Tibial nerve (tissue), 3 donors: Measurements from ENCODE around the gene PRKAG2.

Experiments
- CTCF ChIP-seq, 5 experiments: fragments of 200-600 bp in 3 of 5; fragments of 450-650 bp in 2 of 5; sonication (generic) in 3 of 5; IDR thresholded peaks; one replicate each; pipeline ENCODE4 v1.5.1; 2016 to 2019; ENCODE audit warnings: antibody characterized with exemption in 5 of 5, mild to moderate bottlenecking in 3 of 5, moderate library complexity in 2 of 5
- POLR2A ChIP-seq, 2 donors: fragments of 450-650 bp; IDR thresholded peaks; one replicate each; pipeline ENCODE4 v1.6.1; 2017; ENCODE audit warnings: antibody characterized with exemption in 2 of 2, mild to moderate bottlenecking in 2 of 2, moderate library complexity in 2 of 2

- no peak for TF ChIP-seq CTCF (IDR thresholded peaks at IDR 0.05)
- no peak for TF ChIP-seq POLR2A (IDR thresholded peaks at IDR 0.05)
Measured at GRCh38 chr7:151686826-151687225, 190.1 kb downstream of the PRKAG2 start.
